ENCODE measurements around the gene OR4F6. TPM values are rescaled to one million over a fixed set of nuclear protein-coding genes. Genes with fewer than 3 reads are reported as not detected.

The OR4F6 gene
- total and polyA plus RNA-seq, 7 donors = not detected

GRCh38 chr15:101820781-101821180 lies 17.5 kb downstream of the OR4F6 start:
- Histone ChIP-seq H3K4me3 (no peak overlapping the region), H3K4me1 (no peaks in the 10 kb centered on the region), H3K27ac (no peak overlapping the region), H3K36me3 (no peaks in the 10 kb centered on the region), H3K9me3 (no peaks in the 10 kb centered on the region), H3K27me3 (no peaks in the 10 kb centered on the region)
- 66 to 77% methylated on average over 6 of the region's 6 CpGs for WGBS, 2 donors
- TF ChIP-seq EP300 (IDR thresholded peaks at IDR 0.05) = no peak
- TF ChIP-seq CTCF (IDR thresholded peaks at IDR 0.05) = no peak
- TF ChIP-seq POLR2A (IDR thresholded peaks at IDR 0.05) = no peak
- no peak for TF ChIP-seq POLR2AphosphoS5 (IDR thresholded peaks at IDR 0.05)
- no peak for DNase-seq
- intact Hi-C loops (cut with DNase I) = no loop called here

GRCh38 chr15:101827257-101827656 lies 23.9 kb downstream of the OR4F6 start:
- TF ChIP-seq CTCF (IDR thresholded peaks at IDR 0.05) (no peak), EP300 (IDR thresholded peaks at IDR 0.05) (no peak), POLR2AphosphoS5 (IDR thresholded peaks at IDR 0.05) (no peak), POLR2A (IDR thresholded peaks at IDR 0.05) (no peak)
- Histone ChIP-seq H3K4me3 (no peak overlapping the region), H3K27ac (no peak overlapping the region), H3K9me3 (no peaks in the 10 kb centered on the region), H3K4me1 (no peaks in the 10 kb centered on the region), H3K27me3 (no peaks in the 10 kb centered on the region), H3K36me3 (no peaks in the 10 kb centered on the region)
- intact Hi-C loops (cut with DNase I) = no loop called here
- 74 to 82% methylated on average over 6 of the region's 6 CpGs for WGBS, 2 donors
- DNase-seq = no peak

- Histone ChIP-seq H3K4me1 (no peaks in the 10 kb centered on the region), H3K27ac (no peak overlapping the region), H3K27me3 (no peaks in the 10 kb centered on the region), H3K4me3 (no peak overlapping the region), H3K36me3 (no peaks in the 10 kb centered on the region), H3K9me3 (no peaks in the 10 kb centered on the region)
- no peak for DNase-seq
- WGBS, 2 donors = 83 to 84% methylated on average over 5 of the region's 5 CpGs
- intact Hi-C loops (cut with DNase I) = no loop called here
- TF ChIP-seq CTCF (IDR thresholded peaks at IDR 0.05) = no peak
- TF ChIP-seq POLR2A (IDR thresholded peaks at IDR 0.05) = no peak
- TF ChIP-seq EP300 (IDR thresholded peaks at IDR 0.05) = no peak
- no peak for TF ChIP-seq POLR2AphosphoS5 (IDR thresholded peaks at IDR 0.05)
Measured at GRCh38 chr15:101828774-101829173, 25.5 kb downstream of the OR4F6 start.

DNA sequence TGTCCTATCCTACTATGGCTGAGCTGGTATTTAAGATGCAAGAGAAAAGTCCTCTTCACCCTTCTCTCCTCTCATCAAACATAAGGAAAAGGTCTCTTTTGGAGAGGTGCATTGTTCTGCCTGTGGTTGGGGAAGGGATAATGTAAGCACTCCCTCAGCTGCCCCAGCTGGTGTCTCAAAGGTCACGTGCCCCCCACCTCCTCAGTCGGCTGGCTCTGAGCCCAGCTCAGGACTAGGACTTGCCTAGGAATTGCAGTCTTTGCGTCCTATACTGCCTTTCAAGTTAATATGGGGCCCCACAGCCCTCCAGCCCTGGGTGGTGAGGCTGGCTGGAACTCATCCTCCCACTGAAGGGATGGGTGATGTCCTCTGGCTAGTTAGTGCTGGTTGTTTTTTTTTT lies 38.3 kb downstream of the OR4F6 start:
- no peaks in the 10 kb centered on the region for H3K36me3 ChIP-seq
- no peaks in the 10 kb centered on the region for H3K27me3 ChIP-seq
- WGBS, 2 donors = 57 to 69% methylated on average over 3 of the region's 3 CpGs
- intact Hi-C loops (cut with DNase I) = no loop called here
- TF ChIP-seq POLR2A (IDR thresholded peaks at IDR 0.05) (no peak), CTCF (IDR thresholded peaks at IDR 0.05) (no peak), POLR2AphosphoS5 (IDR thresholded peaks at IDR 0.05) (no peak), EP300 (IDR thresholded peaks at IDR 0.05) (no peak)
- no peaks in the 10 kb centered on the region for H3K4me1 ChIP-seq
- DNase-seq = no peak
- no peak overlapping the region for H3K4me3 ChIP-seq
- no peak overlapping the region for H3K27ac ChIP-seq
- no peaks in the 10 kb centered on the region for H3K9me3 ChIP-seq

DNA sequence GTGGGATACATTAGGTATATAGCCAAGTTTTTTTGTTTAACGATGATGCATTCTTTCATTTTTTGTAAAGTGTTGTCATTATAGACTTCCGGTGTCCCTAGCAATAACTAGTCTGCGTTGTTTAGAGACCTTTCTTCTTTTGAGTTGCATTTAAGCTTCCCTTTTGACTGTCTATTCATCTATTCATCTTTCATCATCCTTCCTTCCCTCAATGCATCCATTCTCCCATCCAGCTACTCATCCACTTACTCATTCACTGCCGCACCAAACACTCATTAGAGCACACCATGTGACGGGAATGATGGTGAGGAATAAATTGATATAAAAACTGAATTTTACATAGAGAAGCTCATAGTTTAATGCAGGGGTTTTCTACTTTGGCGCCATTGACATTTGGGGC lies 41.6 kb downstream of the OR4F6 start:
- no peak for TF ChIP-seq POLR2AphosphoS5 (IDR thresholded peaks at IDR 0.05)
- no peak for TF ChIP-seq CTCF (IDR thresholded peaks at IDR 0.05)
- TF ChIP-seq EP300 (IDR thresholded peaks at IDR 0.05) = no peak
- no peak for TF ChIP-seq POLR2A (IDR thresholded peaks at IDR 0.05)
- no peaks in the 10 kb centered on the region for H3K36me3 ChIP-seq
- no peaks in the 10 kb centered on the region for H3K9me3 ChIP-seq
- H3K27ac ChIP-seq = no peak overlapping the region
- 77 to 80% methylated on average over 6 of the region's 6 CpGs for WGBS, 2 donors
- H3K4me3 ChIP-seq = no peak overlapping the region
- intact Hi-C loops (cut with DNase I) = no loop called here
- no peak for DNase-seq
- no peaks in the 10 kb centered on the region for H3K4me1 ChIP-seq
- no peaks in the 10 kb centered on the region for H3K27me3 ChIP-seq
